ENCODE results near the gene INAFM2.
A peak's percentile ranks its signal among the peaks of the same experiment; 100 is the strongest.

The INAFM2 gene

DNA sequence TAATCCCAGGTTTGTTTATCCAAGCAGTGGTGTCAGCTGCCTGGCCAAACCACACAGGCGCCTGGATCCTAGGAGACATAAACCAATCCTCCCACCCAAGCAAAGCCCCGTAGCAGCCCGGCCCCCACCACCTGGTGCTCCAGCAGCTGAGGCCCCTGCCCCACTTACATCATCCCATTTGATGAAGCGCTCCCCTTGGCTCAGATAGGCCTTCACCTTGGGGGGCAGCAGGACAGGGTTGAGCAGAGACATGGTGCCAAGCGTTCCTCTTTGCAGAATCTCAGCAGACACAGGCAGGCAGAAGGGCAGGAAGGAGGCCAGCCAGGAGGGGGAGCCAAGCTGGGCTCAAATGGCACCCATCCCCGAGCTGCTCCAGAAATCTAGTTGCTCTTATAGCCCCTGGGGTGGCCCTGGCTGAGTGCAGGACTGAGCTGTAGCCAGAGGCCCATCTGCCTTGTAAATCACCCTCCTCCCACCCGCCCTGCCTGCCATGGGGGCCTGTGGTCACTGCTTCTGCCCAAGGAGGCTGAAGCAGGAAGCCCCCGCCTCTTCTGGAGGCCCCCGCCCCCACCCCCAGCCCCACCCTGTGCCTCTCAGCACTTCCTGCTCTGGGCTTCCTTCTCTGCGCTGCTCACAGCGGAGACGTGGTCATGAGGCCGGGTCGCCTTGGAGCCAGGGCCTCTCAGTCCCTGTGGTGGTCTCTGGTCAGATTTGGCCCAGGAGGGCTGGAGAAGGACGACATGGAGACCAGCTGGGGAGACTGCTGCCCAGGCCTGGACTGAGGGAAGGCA, 15.9 kb upstream of the INAFM2 start, which contains the start of gene PLCB2:
Gene PLCB2, minus strand, starts transcription at position 515 of the 791 bp plus-strand sequence. Its CDS starts 263 bp downstream, at position 252.
- no peak for DNase-seq (ENCODE audit: extremely low read depth, low read depth)
- no peak; the same call in 1 of the 2 replicates for TF ChIP-seq CTCF (IDR thresholded peaks at IDR 0.05; ENCODE audit: low read depth, low read length)

DNA sequence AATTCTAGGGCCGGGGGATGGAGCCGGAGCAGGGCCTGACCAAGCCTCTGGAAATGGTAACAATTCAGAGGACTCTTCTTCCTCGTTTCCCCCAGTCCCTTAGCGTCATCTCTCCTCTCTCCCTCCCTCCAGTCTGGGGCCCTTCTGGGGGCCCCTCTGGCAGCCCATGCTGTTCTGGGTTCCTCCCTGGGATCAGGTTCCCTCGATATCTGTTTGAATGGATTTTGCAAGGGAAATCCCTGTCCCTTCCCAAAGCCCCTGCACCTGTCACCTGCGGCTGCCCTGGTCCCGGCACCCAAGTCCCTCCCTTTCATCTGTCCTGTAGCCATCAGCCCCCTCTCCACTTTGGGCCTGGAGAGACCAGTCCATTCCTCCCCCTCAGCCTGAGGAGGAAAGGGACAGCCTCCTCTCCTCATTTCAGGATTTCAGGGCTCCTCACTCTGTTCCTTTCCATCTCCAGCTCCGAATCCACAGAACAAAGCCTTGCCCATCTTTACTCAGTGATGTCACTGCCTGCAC, 14.1 kb upstream of the INAFM2 start:
- no peak for DNase-seq (ENCODE audit: extremely low read depth, low read depth)
- no peak for TF ChIP-seq CTCF (IDR thresholded peaks at IDR 0.05; ENCODE audit: low read depth, low read length)

- TF ChIP-seq CTCF (IDR thresholded peaks at IDR 0.05; ENCODE audit: low read depth, low read length), result peak; percentile 64
- no peak for DNase-seq (ENCODE audit: extremely low read depth, low read depth)
Observed at GRCh38 chr15:40310001-40310959, 13.2 kb upstream of the INAFM2 start.

DNA sequence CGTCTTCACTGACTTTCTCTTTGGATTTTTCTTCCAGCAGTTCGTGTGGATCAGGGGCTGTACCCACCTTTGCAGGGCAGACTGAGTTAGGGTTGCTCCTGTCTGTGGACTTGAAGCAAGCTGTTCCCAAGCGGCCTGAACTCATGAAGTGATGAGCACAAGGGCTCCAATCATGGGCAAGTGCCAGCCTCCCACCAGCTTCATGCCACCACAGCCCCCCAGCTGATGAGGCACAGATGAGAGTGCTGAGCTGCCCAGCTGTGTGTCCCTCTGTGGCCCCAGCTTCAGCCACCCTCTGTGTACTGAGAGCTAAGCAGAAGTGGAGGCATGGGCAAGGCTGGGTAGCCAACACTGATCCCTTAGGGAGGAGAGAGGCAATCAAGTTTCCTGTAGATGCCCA, 12.5 kb upstream of the INAFM2 start:
- no peak for DNase-seq (ENCODE audit: extremely low read depth, low read depth)
- TF ChIP-seq CTCF (IDR thresholded peaks at IDR 0.05; ENCODE audit: low read depth, low read length), result no peak

DNA sequence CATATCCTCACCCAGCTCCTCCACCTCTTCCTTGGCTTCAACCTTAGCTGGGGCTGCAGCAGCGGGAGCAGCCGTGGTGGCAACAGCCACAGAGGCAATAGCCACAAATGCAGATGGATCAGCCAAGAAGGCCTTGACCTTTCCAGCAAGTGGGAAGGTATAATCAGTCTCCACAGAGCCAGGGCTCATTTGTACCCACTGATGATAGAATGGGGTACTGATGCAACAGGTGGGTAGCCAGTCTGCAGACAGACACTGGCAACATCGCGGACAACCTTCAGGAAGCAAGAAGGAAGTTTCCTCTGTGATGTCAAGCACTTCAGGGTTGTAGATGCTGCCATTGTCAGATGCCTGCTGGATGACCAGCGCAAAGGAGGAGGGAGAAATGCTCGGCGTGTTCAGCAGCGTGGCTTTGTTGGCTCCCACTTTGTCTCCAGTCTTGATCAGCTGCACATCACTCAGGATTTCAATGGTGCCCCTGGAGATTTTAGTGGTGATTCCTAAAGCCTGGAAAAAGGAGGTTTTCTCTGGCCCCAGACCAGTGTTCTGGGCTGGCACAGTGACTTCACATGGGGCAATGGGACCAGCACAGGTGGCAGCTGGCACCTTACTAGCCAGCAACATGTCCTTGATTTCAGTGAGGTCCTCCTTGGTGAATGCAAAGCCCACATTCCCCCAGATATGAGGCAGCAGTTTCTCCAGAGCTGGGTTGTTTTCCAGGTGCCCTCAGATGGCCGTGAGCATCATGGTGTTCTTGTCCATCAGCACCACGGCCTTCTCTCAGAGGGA, 10.9 kb upstream of the INAFM2 start:
- TF ChIP-seq CTCF (IDR thresholded peaks at IDR 0.05; ENCODE audit: low read depth, low read length), result no peak
- DNase-seq (ENCODE audit: extremely low read depth, low read depth), result no peak

DNA sequence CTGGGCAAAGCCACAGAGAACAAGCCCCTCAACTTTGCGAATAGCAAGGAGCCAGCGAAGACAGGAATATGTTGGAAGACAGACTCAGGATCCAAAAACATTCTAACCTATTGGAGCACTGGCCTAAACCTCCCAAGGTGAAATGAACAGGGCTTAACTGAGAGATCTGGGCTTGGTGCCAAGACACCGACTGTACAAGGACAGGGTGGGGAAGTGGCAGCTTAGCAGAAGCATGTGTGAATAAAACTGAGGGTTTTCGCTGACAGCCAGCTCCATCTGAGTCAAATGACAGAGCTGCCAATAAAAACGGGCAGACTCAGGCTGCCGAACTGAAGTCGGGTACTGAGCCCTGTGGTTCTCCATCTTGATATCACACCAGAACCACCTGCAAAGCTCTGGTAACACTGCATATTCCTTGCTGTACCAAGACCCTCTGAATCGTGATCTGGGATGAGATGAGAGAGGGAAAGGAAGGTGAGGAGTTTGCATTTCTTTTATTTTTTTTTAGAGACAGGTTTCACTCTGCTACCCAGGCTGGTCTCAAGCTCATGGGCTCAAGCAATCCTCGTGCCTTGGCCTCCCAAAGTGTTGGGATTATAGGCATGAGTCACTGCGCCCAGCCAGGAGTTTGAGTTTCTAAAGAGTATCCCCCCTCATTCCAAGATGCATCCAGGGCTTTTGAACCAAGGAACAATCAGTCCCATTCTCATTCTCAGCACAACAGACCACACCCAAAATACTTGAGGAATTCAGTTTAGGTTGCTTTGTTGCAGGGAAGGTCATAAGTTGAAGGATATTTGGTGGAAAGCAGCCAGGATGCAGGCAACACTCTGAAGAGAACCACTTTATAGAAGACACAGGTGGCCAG, 9.7 kb upstream of the INAFM2 start:
- DNase-seq (ENCODE audit: extremely low read depth, low read depth), result no peak
- no peak for TF ChIP-seq CTCF (IDR thresholded peaks at IDR 0.05; ENCODE audit: low read depth, low read length)

All from AG09319 (cell line).